Nephron progenitor cell (in vitro differentiated cells): ENCODE results near the gene RNF157.
"Not testable (repeated sequence)": the region's sequence is repeated elsewhere in the genome, so short reads cannot be mapped to it uniquely, and the experiment has no call there.

Source experiments
- DNase-seq: peaks from one replicate; pipeline ENCODE4 v3.0.0; 2021
- H3K27ac Mint-ChIP-seq: 2 replicates; pipeline ENCODE4 v1.8.0; 2021; ENCODE audit warnings: mild to moderate bottlenecking, moderate library complexity, mixed read lengths
- H3K27me3 Mint-ChIP-seq: 2 replicates; pipeline ENCODE4 v1.8.0; 2021; ENCODE audit warnings: mild to moderate bottlenecking, low read depth, mixed read lengths; ENCODE audit not compliant: poor library complexity
- H3K36me3 Mint-ChIP-seq: 2 replicates; pipeline ENCODE4 v1.8.0; 2021; ENCODE audit warnings: low read depth, mixed read lengths
- H3K4me1 Mint-ChIP-seq: 2 replicates; pipeline ENCODE4 v1.8.0; 2021; ENCODE audit warnings: mixed read lengths
- H3K4me3 Mint-ChIP-seq: 2 replicates; pipeline ENCODE4 v1.8.0; 2021; ENCODE audit warnings: mild to moderate bottlenecking, moderate library complexity, mixed read lengths
- H3K9me3 Mint-ChIP-seq: 2 replicates; pipeline ENCODE4 v1.8.0; 2021; ENCODE audit warnings: mild to moderate bottlenecking, moderate library complexity, mixed read lengths
- TF ChIP-seq, protein P1 (sequence below): fragments of 200-600 bp; sonication (generic); IDR thresholded peaks from 2 replicates; pipeline ENCODE4 v1.5.0; 2021; ENCODE audit warnings: antibody characterized with exemption

RNF157 gene

DNA sequence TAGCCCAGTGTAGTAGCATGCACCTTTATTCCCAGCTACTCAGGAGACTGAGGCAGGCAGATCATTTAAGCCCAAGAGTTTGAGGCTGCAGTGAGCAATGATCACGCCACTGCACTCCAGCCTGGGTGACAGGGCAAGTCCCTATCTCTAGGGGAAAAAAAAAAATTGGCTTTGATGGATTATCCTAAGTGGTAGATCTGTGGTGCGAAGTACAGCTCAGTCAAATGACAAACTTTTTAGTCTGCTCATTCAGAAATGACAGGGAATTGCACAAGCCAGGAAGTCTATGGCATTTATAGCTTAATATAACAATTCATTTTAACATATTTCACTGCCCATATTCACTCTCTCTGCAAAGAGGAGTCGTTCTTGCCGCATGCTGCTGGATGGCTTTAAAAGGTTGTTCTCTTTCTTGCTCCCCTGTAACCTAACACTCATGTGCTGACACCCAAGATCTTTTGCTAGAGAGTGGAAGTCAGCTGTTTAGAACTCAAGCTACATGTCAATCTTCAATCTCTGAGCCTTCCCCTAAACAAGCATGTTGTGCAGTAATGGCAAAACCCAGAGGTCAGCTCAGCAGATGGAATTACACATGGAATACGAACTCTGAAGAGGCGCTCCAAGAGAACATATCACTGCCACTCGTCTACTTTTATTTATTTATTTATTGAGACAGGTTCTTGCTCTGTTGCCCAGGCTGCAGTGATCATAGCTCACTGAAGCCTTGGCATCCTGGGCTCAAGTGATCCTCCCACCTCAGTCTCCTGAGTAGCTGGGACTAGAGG is 32.8 kb downstream of the RNF157 start:
- peak overlapping the region; percentile 68 for H3K27ac Mint-ChIP-seq
- peaks cover 20% of the 10 kb centered on the region for H3K4me1 Mint-ChIP-seq
- DNase-seq = no peak
- H3K4me3 Mint-ChIP-seq = no peak overlapping the region
- H3K36me3 Mint-ChIP-seq = peaks cover 22% of the 10 kb centered on the region
- peaks cover 10% of the 10 kb centered on the region for H3K27me3 Mint-ChIP-seq
- TF ChIP-seq, protein P1, sequence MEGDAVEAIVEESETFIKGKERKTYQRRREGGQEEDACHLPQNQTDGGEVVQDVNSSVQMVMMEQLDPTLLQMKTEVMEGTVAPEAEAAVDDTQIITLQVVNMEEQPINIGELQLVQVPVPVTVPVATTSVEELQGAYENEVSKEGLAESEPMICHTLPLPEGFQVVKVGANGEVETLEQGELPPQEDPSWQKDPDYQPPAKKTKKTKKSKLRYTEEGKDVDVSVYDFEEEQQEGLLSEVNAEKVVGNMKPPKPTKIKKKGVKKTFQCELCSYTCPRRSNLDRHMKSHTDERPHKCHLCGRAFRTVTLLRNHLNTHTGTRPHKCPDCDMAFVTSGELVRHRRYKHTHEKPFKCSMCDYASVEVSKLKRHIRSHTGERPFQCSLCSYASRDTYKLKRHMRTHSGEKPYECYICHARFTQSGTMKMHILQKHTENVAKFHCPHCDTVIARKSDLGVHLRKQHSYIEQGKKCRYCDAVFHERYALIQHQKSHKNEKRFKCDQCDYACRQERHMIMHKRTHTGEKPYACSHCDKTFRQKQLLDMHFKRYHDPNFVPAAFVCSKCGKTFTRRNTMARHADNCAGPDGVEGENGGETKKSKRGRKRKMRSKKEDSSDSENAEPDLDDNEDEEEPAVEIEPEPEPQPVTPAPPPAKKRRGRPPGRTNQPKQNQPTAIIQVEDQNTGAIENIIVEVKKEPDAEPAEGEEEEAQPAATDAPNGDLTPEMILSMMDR = no peak
- H3K9me3 Mint-ChIP-seq = no peaks in the 10 kb centered on the region

DNA sequence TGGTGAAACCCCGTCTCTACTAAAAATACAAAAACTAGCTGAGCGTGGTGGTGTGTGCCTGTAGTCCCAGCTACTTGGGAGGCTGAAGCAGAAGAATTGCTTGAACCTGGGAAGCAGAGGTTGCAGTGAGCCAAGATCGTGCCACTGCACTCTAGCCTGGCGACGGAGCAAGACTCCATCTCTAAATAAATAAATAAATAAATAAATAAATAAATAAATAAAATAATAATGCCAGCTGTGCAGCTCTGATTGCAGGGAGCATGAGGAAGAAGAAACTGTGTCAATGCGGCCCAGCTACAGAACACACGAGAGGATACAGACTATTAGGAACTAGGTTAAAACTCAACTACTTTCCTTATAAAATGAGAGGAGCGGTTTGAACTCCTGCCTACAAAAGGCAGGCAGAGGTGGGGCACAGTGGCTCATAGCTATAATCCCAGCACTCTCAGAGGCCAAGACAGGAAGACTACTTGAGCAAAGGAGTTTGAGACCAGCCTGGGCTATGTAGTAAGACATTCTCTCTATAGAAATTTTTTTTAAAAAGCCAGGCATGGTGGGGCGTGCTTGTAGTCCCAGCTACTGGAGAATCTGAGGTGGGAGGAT is 34.6 kb downstream of the RNF157 start:
- DNase-seq, H3K4me3 Mint-ChIP-seq, H3K27me3 Mint-ChIP-seq, H3K9me3 Mint-ChIP-seq: not testable (repeated sequence)
- peaks cover 20% of the 10 kb centered on the region for H3K4me1 Mint-ChIP-seq
- H3K27ac Mint-ChIP-seq = peak overlapping the region; percentile 29
- H3K36me3 Mint-ChIP-seq = peaks cover 11% of the 10 kb centered on the region

DNA sequence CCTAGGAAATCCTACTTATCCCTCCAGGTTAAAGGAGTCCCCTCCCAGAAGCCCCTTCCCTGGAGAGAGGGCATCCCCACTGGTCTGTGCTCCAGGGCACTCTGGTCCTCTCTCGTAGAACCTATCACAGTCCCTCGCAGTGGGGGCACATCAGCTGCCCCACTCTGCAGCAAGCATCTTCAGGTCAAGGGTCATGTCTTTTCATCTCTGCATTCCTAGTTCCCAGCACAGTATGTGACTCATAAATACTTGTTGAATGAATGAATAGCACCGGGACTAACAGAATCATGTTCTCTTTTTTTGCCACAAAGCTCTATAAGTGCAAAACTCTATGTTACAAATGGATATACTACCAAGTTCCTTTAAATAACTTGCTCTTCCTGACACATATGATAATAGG is 36.0 kb downstream of the RNF157 start:
- no peak overlapping the region for H3K27ac Mint-ChIP-seq
- peaks cover 20% of the 10 kb centered on the region for H3K4me1 Mint-ChIP-seq
- H3K4me3 Mint-ChIP-seq = no peak overlapping the region
- peaks cover 12% of the 10 kb centered on the region for H3K36me3 Mint-ChIP-seq
- TF ChIP-seq, protein P1 = no peak
- H3K27me3 Mint-ChIP-seq = no peaks in the 10 kb centered on the region
- no peak for DNase-seq
- H3K9me3 Mint-ChIP-seq = no peaks in the 10 kb centered on the region

DNA sequence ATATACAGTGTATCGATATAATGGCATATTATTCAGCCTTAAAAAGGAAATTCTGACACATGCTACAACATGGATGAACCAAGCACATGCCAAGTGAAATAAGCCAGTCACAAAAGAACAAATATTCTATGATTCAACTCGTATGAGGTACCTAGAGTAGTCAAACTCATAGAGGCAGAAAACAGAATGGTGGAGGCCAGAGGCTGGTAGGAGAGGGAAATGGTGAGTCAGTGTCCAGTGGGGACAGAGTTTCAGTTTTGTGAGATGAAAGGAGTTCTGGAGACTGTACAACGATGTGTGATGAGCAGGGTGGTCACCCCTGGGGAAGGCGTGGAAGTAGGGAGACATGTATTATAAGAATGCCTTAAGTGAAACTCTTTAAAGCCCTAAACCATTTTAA is 39.9 kb downstream of the RNF157 start:
- H3K36me3 Mint-ChIP-seq = peaks cover 12% of the 10 kb centered on the region
- no peak overlapping the region for H3K4me3 Mint-ChIP-seq
- TF ChIP-seq, protein P1 = no peak
- no peak overlapping the region for H3K27ac Mint-ChIP-seq
- H3K9me3 Mint-ChIP-seq = no peaks in the 10 kb centered on the region
- peaks cover 6% of the 10 kb centered on the region for H3K4me1 Mint-ChIP-seq
- DNase-seq = no peak
- H3K27me3 Mint-ChIP-seq = peaks cover 4% of the 10 kb centered on the region

DNA sequence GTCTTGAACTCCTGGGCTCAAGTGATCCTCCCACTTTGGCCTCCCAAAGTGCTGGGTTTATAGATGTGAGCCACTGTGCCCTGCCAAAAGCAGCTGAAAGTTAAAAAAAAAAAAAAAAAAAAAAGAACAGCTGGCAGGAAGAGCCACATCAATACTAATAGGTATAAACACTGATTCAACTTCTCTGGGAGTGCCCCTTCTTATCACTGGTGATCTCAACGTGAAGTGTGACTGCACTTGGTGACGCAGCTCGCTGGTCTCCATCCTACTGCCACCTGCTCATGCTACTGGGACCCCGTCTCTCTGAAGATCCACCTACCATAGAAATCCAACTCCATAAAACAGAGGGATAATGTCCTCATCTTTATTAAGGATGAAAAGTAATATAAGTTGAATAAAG is 40.8 kb downstream of the RNF157 start:
- Mint-ChIP-seq H3K36me3 (peaks cover 11% of the 10 kb centered on the region), H3K9me3 (no peaks in the 10 kb centered on the region), H3K27me3 (peaks cover 9% of the 10 kb centered on the region), H3K4me3 (no peak overlapping the region), H3K27ac (no peak overlapping the region), H3K4me1 (peaks cover 6% of the 10 kb centered on the region)
- no peak for DNase-seq
- TF ChIP-seq, protein P1 = no peak

DNA sequence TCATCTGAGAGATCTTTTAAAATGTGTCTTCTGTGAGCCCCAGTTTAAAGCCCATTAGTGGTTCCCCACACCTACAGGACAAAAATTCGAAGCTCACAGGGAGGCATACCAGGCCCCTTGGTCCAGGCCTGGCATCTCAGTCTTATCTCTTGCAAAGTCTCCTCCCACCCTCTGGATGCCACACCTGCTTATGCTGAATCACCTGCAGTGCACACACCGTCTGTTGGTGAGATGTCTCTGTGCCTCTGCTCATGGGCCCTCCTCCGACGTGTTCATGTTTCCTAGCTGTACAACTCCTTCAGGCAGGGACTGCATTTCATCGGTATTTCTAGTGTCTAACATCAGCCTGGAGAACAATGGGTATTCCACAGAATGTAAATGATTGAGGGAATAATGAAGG is 41.6 kb downstream of the RNF157 start:
- Mint-ChIP-seq H3K4me1 (peaks cover 7% of the 10 kb centered on the region), H3K27ac (no peak overlapping the region)
- DNase-seq = no peak

More for the DNA sequence above, 41.6 kb downstream of the RNF157 start:
- TF ChIP-seq, protein P1 = no peak
- Mint-ChIP-seq H3K27me3 (peaks cover 10% of the 10 kb centered on the region), H3K9me3 (no peaks in the 10 kb centered on the region), H3K4me3 (no peak overlapping the region), H3K36me3 (peaks cover 4% of the 10 kb centered on the region)
